HCT116 (cell line): ENCODE data around the gene NHSL1. TPM values are rescaled to one million over a fixed set of nuclear protein-coding genes. Genes with fewer than 3 reads are reported as not detected.

Experiments used
- ATAC-seq: fragments of 200-7000 bp; cut with Tn5 transposase; 2 replicates; pipeline ENCODE4 v1.9.1; 2020; ENCODE audit warnings: mild to moderate bottlenecking, moderate library complexity
- BruUV-seq: library from RNA; stranded (reverse); fragments of 400-500 nt; replicated peaks from 2 replicates; lab custom pipeline; 2021; lab: Mats Ljungman, UMichigan
- CTCF ChIA-PET: fragments of 300-600 bp; sonication (Branson Sonifier 250); formaldehyde crosslinking; loops from one replicate; lab custom pipeline; 2021; ENCODE audit warnings: antibody characterized with exemption; lab: Charles Lee
- POLR2A ChIA-PET: fragments of 300-600, 350-600 bp; sonication (Branson Sonifier 250); formaldehyde crosslinking; loops from one replicate; lab custom pipeline; 2021; ENCODE audit warnings: antibody characterized with exemption; lab: Charles Lee
- RAD21 ChIA-PET, 2 experiments: fragments of 300-600 bp; sonication (Branson Sonifier 250); formaldehyde crosslinking; loops; one replicate each; lab custom pipeline; 2023; ENCODE audit warnings: low total read pairs in 2 of 2; ENCODE audit not compliant: uncharacterized antibody in 2 of 2, unreplicated experiment in 2 of 2, low non-redundant PET in 1 of 2; lab: Charles Lee
- DNase-seq: peaks from one replicate; pipeline ENCODE4 v3.0.0-alpha.2; 2010; ENCODE audit warnings: low read depth, low spot score
- H2AFZ ChIP-seq: fragments of 200-600 bp; shearing (Covaris generic), sonication (generic); 2 replicates; pipeline ENCODE4 v1.6.1; 2017; ENCODE audit warnings: low read depth, mixed run types, mixed read lengths, antibody characterized with exemption, low read length; ENCODE audit not compliant: poor library complexity, severe bottlenecking
- H3K27ac ChIP-seq: 2 replicates; pipeline ENCODE4 v1.5.1; 2012; ENCODE audit warnings: low read depth, low read length
- H3K27me3 ChIP-seq: fragments of 200-600 bp; sonication (generic); 2 replicates; pipeline ENCODE4 v1.6.1; 2016; ENCODE audit warnings: mixed run types, low read length, mixed read lengths; ENCODE audit not compliant: insufficient read depth
- H3K36me3 ChIP-seq, 2 experiments: fragments of 200-500 bp in 1 of 2; fragments of 200-600 bp in 1 of 2; sonication (Bioruptor generic) in 1 of 2; sonication (generic) in 1 of 2; 2 replicates each; pipeline versions ENCODE4 v1.5.1 to v1.6.1; 2014 to 2016; ENCODE audit warnings: low read length in 2 of 2, inconsistent platforms in 1 of 2, mixed read lengths in 1 of 2, mixed run types in 1 of 2; ENCODE audit not compliant: insufficient read depth in 2 of 2, control insufficient read depth in 1 of 2
- H3K4me1 ChIP-seq, 2 experiments: fragments of 200-600 bp in 1 of 2; sonication (generic) in 1 of 2; 2 replicates each; pipeline versions ENCODE4 v1.5.1 to v1.6.1; 2012 to 2017; ENCODE audit warnings: low read length in 2 of 2, inconsistent platforms in 1 of 2, mild to moderate bottlenecking in 1 of 2, mixed read lengths in 1 of 2, mixed run types in 1 of 2, moderate library complexity in 1 of 2; ENCODE audit not compliant: insufficient read depth in 2 of 2, control insufficient read depth in 1 of 2
- H3K4me2 ChIP-seq: fragments of 200-600 bp; sonication (generic); 2 replicates; pipeline ENCODE4 v1.6.1; 2017; ENCODE audit warnings: mixed run types, low read length, mixed read lengths
- H3K4me3 ChIP-seq, 2 experiments: fragments of 200-600 bp in 1 of 2; sonication (generic) in 1 of 2; replicated peaks in 1 of 2; 2 replicates each; pipeline ENCODE4 v1.5.1; 2011 to 2016; ENCODE audit warnings: low read length in 2 of 2, control low read depth in 1 of 2, low read depth in 1 of 2, mild to moderate bottlenecking in 1 of 2, mixed read lengths in 1 of 2, mixed run types in 1 of 2
- H3K79me2 ChIP-seq: fragments of 200-600 bp; sonication (generic); 2 replicates; pipeline ENCODE4 v1.6.1; 2017; ENCODE audit warnings: mild to moderate bottlenecking, mixed run types, low read length, moderate library complexity, mixed read lengths; ENCODE audit not compliant: insufficient read depth
- H3K9ac ChIP-seq: fragments of 200-600 bp; sonication (generic); 2 replicates; pipeline ENCODE4 v1.6.1; 2016; ENCODE audit warnings: low read length, mixed read lengths
- H3K9me2 ChIP-seq: fragments of 200-600 bp; sonication (generic), shearing (Covaris generic); 2 replicates; pipeline ENCODE4 v1.6.1; 2017; ENCODE audit warnings: mixed run types, mild to moderate bottlenecking, moderate library complexity; ENCODE audit not compliant: insufficient read depth
- H3K9me3 ChIP-seq, 2 experiments: fragments of 200-500 bp in 1 of 2; fragments of 200-600 bp in 1 of 2; sonication (Bioruptor generic) in 1 of 2; sonication (generic) in 1 of 2; 2 replicates each; pipeline ENCODE4 v1.6.1; 2014 to 2017; ENCODE audit warnings: low read length in 2 of 2, mixed read lengths in 2 of 2, inconsistent platforms in 1 of 2, low read depth in 1 of 2, mild to moderate bottlenecking in 1 of 2, mixed run types in 1 of 2, moderate library complexity in 1 of 2; ENCODE audit not compliant: control insufficient read depth in 1 of 2, insufficient read depth in 1 of 2
- H4K20me1 ChIP-seq: fragments of 200-600 bp; sonication (generic), shearing (Covaris generic); 2 replicates; pipeline ENCODE4 v1.6.1; 2017; ENCODE audit warnings: mixed run types, mild to moderate bottlenecking, moderate library complexity; ENCODE audit not compliant: insufficient read depth
- ATF3 ChIP-seq: IDR thresholded peaks from 2 replicates; pipeline ENCODE4 v1.6.1; 2012
- CEBPB ChIP-seq: IDR thresholded peaks from 2 replicates; pipeline ENCODE4 v1.6.1; 2012; ENCODE audit warnings: low read depth
- CTCF ChIP-seq, 3 experiments: fragments of 200-600 bp in 1 of 3; sonication (generic) in 1 of 3; IDR thresholded peaks in 2 of 3; conservative IDR thresholded peaks in 1 of 3; 2 replicates each; pipeline ENCODE4 v1.5.1; 2012 to 2017; ENCODE audit warnings: low read depth in 2 of 3, low read length in 2 of 3, antibody characterized with exemption in 1 of 3, borderline replicate concordance in 1 of 3, control low read depth in 1 of 3, mild to moderate bottlenecking in 1 of 3, mixed read lengths in 1 of 3, mixed run types in 1 of 3, moderate library complexity in 1 of 3; ENCODE audit not compliant: insufficient read depth in 1 of 3
- EGR1 ChIP-seq: IDR thresholded peaks from 2 replicates; pipeline ENCODE4 v1.6.1; 2012; ENCODE audit warnings: low read depth
- ELF1 ChIP-seq: IDR thresholded peaks from 2 replicates; pipeline ENCODE4 v1.6.1; 2012; ENCODE audit warnings: low read depth, borderline replicate concordance
- EZH2 ChIP-seq: fragments of 200-600 bp; sonication (generic); IDR thresholded peaks from 2 replicates; pipeline ENCODE4 v1.6.1; 2017; ENCODE audit warnings: antibody characterized with exemption, mixed run types
- FOSL1 ChIP-seq: IDR thresholded peaks from 2 replicates; pipeline ENCODE4 v1.6.1; 2012; ENCODE audit warnings: low read depth
- JUND ChIP-seq: IDR thresholded peaks from 2 replicates; pipeline ENCODE4 v1.6.1; 2012
- REST ChIP-seq: IDR thresholded peaks from 2 replicates; pipeline ENCODE4 v1.6.1; 2012; ENCODE audit warnings: low read depth
- SIN3A ChIP-seq: IDR thresholded peaks from 2 replicates; pipeline ENCODE4 v1.6.1; 2012; ENCODE audit warnings: low read depth
- SP1 ChIP-seq: IDR thresholded peaks from 2 replicates; pipeline ENCODE4 v1.6.1; 2012; ENCODE audit warnings: low read depth
- SRF ChIP-seq: IDR thresholded peaks from 2 replicates; pipeline ENCODE4 v1.6.1; 2012; ENCODE audit warnings: low read depth
- YY1 ChIP-seq: IDR thresholded peaks from 2 replicates; pipeline ENCODE4 v1.6.1; 2011; ENCODE audit warnings: low read length, low read depth, moderate library complexity, mild to moderate bottlenecking; ENCODE audit not compliant: insufficient replicate concordance; ENCODE audit errors: extremely low read depth
- ZBTB33 ChIP-seq: IDR thresholded peaks from 2 replicates; pipeline ENCODE4 v1.6.1; 2011; ENCODE audit warnings: mild to moderate bottlenecking, low read length, moderate library complexity; ENCODE audit not compliant: insufficient replicate concordance; ENCODE audit errors: extremely low read depth
- ZFX ChIP-seq: fragments of 450-650 bp; IDR thresholded peaks from 2 replicates; pipeline ENCODE4 v1.6.1; 2017
- ZNF274 ChIP-seq: fragments of 200-500 bp; sonication (Bioruptor generic); IDR thresholded peaks from 2 replicates; pipeline ENCODE4 v1.6.1; 2014; ENCODE audit warnings: mild to moderate bottlenecking, low read depth, low read length, inconsistent platforms
- intact Hi-C: fragments of 100-400 bp; cut with micrococcal nuclease; formaldehyde crosslinking; loops from 2 replicates; pipeline ENCODE4 v1.10.0; 2022
- total RNA-seq: library from RNA; stranded (reverse); gene quantifications from one replicate; pipeline ENCODE4 v1.2.1, GENCODE V29; 2021; ENCODE audit not compliant: unreplicated experiment

The NHSL1 gene
- total RNA-seq, 1 experiment from 2014 or later, result 15.4 TPM

GRCh38 chr6:138443979-138444378, 55.3 kb downstream of the NHSL1 start (continued):
- TF ChIP-seq CTCF (IDR thresholded peaks at IDR 0.05 in 2 of 3, conservative IDR thresholded peaks at IDR 0.05 in 1 of 3; ENCODE audit: borderline replicate concordance in 1 of 3, insufficient read depth in 1 of 3, low read depth in 2 of 3, low read length in 2 of 3) (no peak), EZH2 (no peak), SRF (no peak), SP1 (no peak), ELF1 (no peak), CEBPB (no peak)

- H3K9me2 ChIP-seq, result no peaks in the 10 kb centered on the region
- no peaks in the 10 kb centered on the region for H3K27me3 ChIP-seq
- H3K27ac ChIP-seq, result no peak overlapping the region
- POLR2A ChIA-PET, result no interaction called here
- no peak overlapping the region for H3K4me2 ChIP-seq
- no peak overlapping the region for H3K4me3 ChIP-seq
- no peak overlapping the region for H3K9ac ChIP-seq
- intact Hi-C loops, result no loop called here
- no peaks in the 10 kb centered on the region for H3K9me3 ChIP-seq
- DNase-seq (no peak), ATAC-seq (no peak)
- no peak overlapping the region for H2AFZ ChIP-seq
- H3K79me2 ChIP-seq, result no peaks in the 10 kb centered on the region
- H3K36me3 ChIP-seq, result 0 out of 4 replicates have a peak, but pooled peaks cover 0 to 2% of the 10 kb centered on the region in 2 experiments
- no peaks in the 10 kb centered on the region for H4K20me1 ChIP-seq
- peaks cover 0 to 13% of the 10 kb centered on the region in 2 experiments; a peak in 1 of 4 replicates for H3K4me1 ChIP-seq
- CTCF ChIA-PET, result no interaction called here
- no TSS peak for BruUV-seq
- RAD21 ChIA-PET, result no interaction called here
- TF ChIP-seq ZNF274 (no peak), CTCF (IDR thresholded peaks at IDR 0.05 in 2 of 3, conservative IDR thresholded peaks at IDR 0.05 in 1 of 3; ENCODE audit: borderline replicate concordance in 1 of 3, insufficient read depth in 1 of 3, low read depth in 2 of 3, low read length in 2 of 3) (no peak), ZFX (no peak), EZH2 (no peak), FOSL1 (no peak), REST (no peak), EGR1 (no peak), JUND (no peak), ATF3 (no peak), YY1 (no peak), SIN3A (no peak), ZBTB33 (no peak)
Measured at GRCh38 chr6:138442663-138443062, 56.6 kb downstream of the NHSL1 start.
